Measurements from ENCODE around the gene EXOC6B. TPM values are rescaled to one million over a fixed set of nuclear protein-coding genes. Genes with fewer than 3 reads are reported as not detected.

EXOC6B gene
- total RNA-seq, 8 experiments from 2014 or later = 16.7 to 37.4 (median 25.3) TPM

- H3K4me3 ChIP-seq = no peak overlapping the region
- in situ Hi-C loops (cut with MboI; ENCODE audit: low pct_unique_long_range_greater_than_20kb in 2 of 9, low sequenced_read_pairs in 9 of 9, unreplicated experiment in 9 of 9) = loop anchor here in 2 of 9 experiments (25.0 kb wide), 3 partner anchors 421 to 1046 kb away; no protein-coding TSS in a partner anchor
- H3K4me1 ChIP-seq (replicated peaks in 1 of 2) = no peaks in the 10 kb centered on the region
- H3K27ac ChIP-seq = no peak overlapping the region
- no peak for ATAC-seq (replicated peaks in 6 of 8)
- 0 to 100% (median 63%) methylated on average over 1 of the region's 1 CpG; no CpG with 5 or more reads in 2 of the 10 experiments for WGBS, 10 experiments
These were observed 242.5 kb downstream of the EXOC6B start for GRCh38 chr2:72583376-72583775.

- WGBS, 10 experiments = 30 to 100% (median 67%) methylated on average over 1 to 4 of the region's 5 CpGs; no CpG with 5 or more reads in 3 of the 10 experiments
- in situ Hi-C loops (cut with MboI; ENCODE audit: low pct_unique_long_range_greater_than_20kb in 2 of 9, low sequenced_read_pairs in 9 of 9, unreplicated experiment in 9 of 9) = loop anchor here in 2 of 9 experiments (25.0 kb wide), 3 partner anchors 419 to 1044 kb away; no protein-coding TSS in a partner anchor
- Histone ChIP-seq H3K4me3 (no peak overlapping the region), H3K4me1 (replicated peaks in 1 of 2) (no peaks in the 10 kb centered on the region), H3K27ac (no peak overlapping the region)
- ATAC-seq (replicated peaks in 6 of 8) = no peak
These were observed 244.2 kb downstream of the EXOC6B start for GRCh38 chr2:72581560-72582181.

- no peaks in the 10 kb centered on the region for H3K4me1 ChIP-seq (replicated peaks in 1 of 2)
- no peak overlapping the region for H3K27ac ChIP-seq
- H3K4me3 ChIP-seq = no peak overlapping the region
- 0 to 21% (median 0%) methylated on average over 1 of the region's 1 CpG; no CpG with 5 or more reads in 1 of the 10 experiments for WGBS, 10 experiments
- peak in 4 of 8 experiments; percentile 35 to 66 (median 54) for ATAC-seq (replicated peaks in 6 of 8)
- in situ Hi-C loops (cut with MboI; ENCODE audit: low pct_unique_long_range_greater_than_20kb in 2 of 9, low sequenced_read_pairs in 9 of 9, unreplicated experiment in 9 of 9) = loop anchor here in 2 of 9 experiments (25.0 kb wide), 3 partner anchors 417 to 1042 kb away; no protein-coding TSS in a partner anchor
These were observed 246.1 kb downstream of the EXOC6B start for GRCh38 chr2:72579591-72580180.

- H3K27ac ChIP-seq = no peak overlapping the region
- in situ Hi-C loops (cut with MboI; ENCODE audit: low pct_unique_long_range_greater_than_20kb in 2 of 9, low sequenced_read_pairs in 9 of 9, unreplicated experiment in 9 of 9) = loop anchor here in 2 of 9 experiments (25.0 kb wide), 3 partner anchors 415 to 1040 kb away; no protein-coding TSS in a partner anchor
- H3K4me1 ChIP-seq (replicated peaks in 1 of 2) = no peaks in the 10 kb centered on the region
- no peak for ATAC-seq (replicated peaks in 6 of 8)
- no peak overlapping the region for H3K4me3 ChIP-seq
These were observed 249.0 kb downstream of the EXOC6B start for GRCh38 chr2:72576861-72577260.

GRCh38 chr2:72576459-72576858, 249.4 kb downstream of the EXOC6B start:
- no peak for ATAC-seq (replicated peaks in 6 of 8)
- in situ Hi-C loops (cut with MboI; ENCODE audit: low pct_unique_long_range_greater_than_20kb in 2 of 9, low sequenced_read_pairs in 9 of 9, unreplicated experiment in 9 of 9) = loop anchor here in 2 of 9 experiments (25.0 kb wide), 3 partner anchors 414 to 1039 kb away; no protein-coding TSS in a partner anchor
- H3K27ac ChIP-seq = no peak overlapping the region
- no peaks in the 10 kb centered on the region for H3K4me1 ChIP-seq (replicated peaks in 1 of 2)
- WGBS, 10 experiments = 86 to 100% (median 94%) methylated on average over 1 to 2 of the region's 2 CpGs; no CpG with 5 or more reads in 2 of the 10 experiments
- H3K4me3 ChIP-seq = no peak overlapping the region

GRCh38 chr2:72574886-72575285, 250.9 kb downstream of the EXOC6B start:
- no peak overlapping the region for H3K4me3 ChIP-seq
- H3K4me1 ChIP-seq (replicated peaks in 1 of 2) = no peaks in the 10 kb centered on the region
- no peak overlapping the region for H3K27ac ChIP-seq
- WGBS, 10 experiments = 92 to 100% (median 97%) methylated on average over 2 to 3 of the region's 3 CpGs; no CpG with 5 or more reads in 1 of the 10 experiments
- no peak for ATAC-seq (replicated peaks in 6 of 8)
- in situ Hi-C loops (cut with MboI; ENCODE audit: low pct_unique_long_range_greater_than_20kb in 2 of 9, low sequenced_read_pairs in 9 of 9, unreplicated experiment in 9 of 9) = loop anchor here in 2 of 9 experiments (25.0 kb wide), 3 partner anchors 413 to 1038 kb away; no protein-coding TSS in a partner anchor

- in situ Hi-C loops (cut with MboI; ENCODE audit: low pct_unique_long_range_greater_than_20kb in 2 of 9, low sequenced_read_pairs in 9 of 9, unreplicated experiment in 9 of 9) = no loop called here
- H3K4me1 ChIP-seq (replicated peaks in 1 of 2) = no peaks in the 10 kb centered on the region
- no peak overlapping the region for H3K4me3 ChIP-seq
- WGBS, 10 experiments = 83 to 100% (median 100%) methylated on average over 1 of the region's 1 CpG; no CpG with 5 or more reads in 4 of the 10 experiments
- ATAC-seq (replicated peaks in 6 of 8) = no peak
- no peak overlapping the region for H3K27ac ChIP-seq
These were observed 252.6 kb downstream of the EXOC6B start for GRCh38 chr2:72573232-72573631.

- Histone ChIP-seq H3K4me1 (replicated peaks in 1 of 2) (no peaks in the 10 kb centered on the region), H3K4me3 (no peak overlapping the region), H3K27ac (no peak overlapping the region)
- WGBS, 10 experiments = 17 to 100% (median 88%) methylated on average over 2 of the region's 2 CpGs; no CpG with 5 or more reads in 3 of the 10 experiments
- ATAC-seq (replicated peaks in 6 of 8) = no peak
- in situ Hi-C loops (cut with MboI; ENCODE audit: low pct_unique_long_range_greater_than_20kb in 2 of 9, low sequenced_read_pairs in 9 of 9, unreplicated experiment in 9 of 9) = no loop called here
These were observed 253.3 kb downstream of the EXOC6B start for GRCh38 chr2:72572501-72572900.

GRCh38 chr2:72570413-72570812, 255.4 kb downstream of the EXOC6B start:
- 56 to 100% (median 100%) methylated on average over 1 of the region's 1 CpG; no CpG with 5 or more reads in 1 of the 10 experiments for WGBS, 10 experiments
- in situ Hi-C loops (cut with MboI; ENCODE audit: low pct_unique_long_range_greater_than_20kb in 2 of 9, low sequenced_read_pairs in 9 of 9, unreplicated experiment in 9 of 9) = no loop called here
- Histone ChIP-seq H3K4me3 (no peak overlapping the region), H3K27ac (no peak overlapping the region), H3K4me1 (replicated peaks in 1 of 2) (no peaks in the 10 kb centered on the region)
- ATAC-seq (replicated peaks in 6 of 8) = no peak

GRCh38 chr2:72562451-72563153, 263.2 kb downstream of the EXOC6B start:
- no peak overlapping the region for H3K4me3 ChIP-seq
- in situ Hi-C loops (cut with MboI; ENCODE audit: low pct_unique_long_range_greater_than_20kb in 2 of 9, low sequenced_read_pairs in 9 of 9, unreplicated experiment in 9 of 9) = no loop called here
- H3K4me1 ChIP-seq (replicated peaks in 1 of 2) = peaks cover 0 to 4% of the 10 kb centered on the region in 2 donors
- ATAC-seq (replicated peaks in 6 of 8) = no peak
- H3K27ac ChIP-seq = no peak overlapping the region
- WGBS, 10 experiments = 34 to 90% (median 69%) methylated on average over 2 to 4 of the region's 4 CpGs

- peaks cover 0 to 4% of the 10 kb centered on the region in 2 donors for H3K4me1 ChIP-seq (replicated peaks in 1 of 2)
- 0 to 78% (median 48%) methylated on average over 1 to 4 of the region's 4 CpGs for WGBS, 10 experiments
- no peak overlapping the region for H3K4me3 ChIP-seq
- no peak overlapping the region for H3K27ac ChIP-seq
- peak in 6 of 8 experiments; percentile 49 to 99 (median 69) for ATAC-seq (replicated peaks in 6 of 8)
- in situ Hi-C loops (cut with MboI; ENCODE audit: low pct_unique_long_range_greater_than_20kb in 2 of 9, low sequenced_read_pairs in 9 of 9, unreplicated experiment in 9 of 9) = no loop called here
These were observed 264.1 kb downstream of the EXOC6B start for GRCh38 chr2:72561621-72562318.

GRCh38 chr2:72555943-72556342, 269.9 kb downstream of the EXOC6B start:
- H3K4me1 ChIP-seq (replicated peaks in 1 of 2) = no peaks in the 10 kb centered on the region
- H3K27ac ChIP-seq = no peak overlapping the region
- no peak for ATAC-seq (replicated peaks in 6 of 8)
- no peak overlapping the region for H3K4me3 ChIP-seq
- in situ Hi-C loops (cut with MboI; ENCODE audit: low pct_unique_long_range_greater_than_20kb in 2 of 9, low sequenced_read_pairs in 9 of 9, unreplicated experiment in 9 of 9) = no loop called here
- WGBS, 10 experiments = 70 to 100% (median 88%) methylated on average over 1 of the region's 1 CpG; no CpG with 5 or more reads in 4 of the 10 experiments
